GM23338 (cell line): ENCODE data around the gene CDK11A.
"Not testable (repeated sequence)": the region's sequence is repeated elsewhere in the genome, so short reads cannot be mapped to it uniquely, and the experiment has no call there.

Source experiments
- CREB1 ChIP-seq: fragments of 250-450 bp; sonication (Bioruptor Pico); IDR thresholded peaks from 2 replicates; pipeline ENCODE4 v1.5.0; 2020; ENCODE audit warnings: low read depth, mild to moderate bottlenecking, moderate library complexity
- EZH2 ChIP-seq: fragments of 200-600 bp; sonication (generic); IDR thresholded peaks from one replicate; pipeline ENCODE4 v1.8.0; 2017; ENCODE audit warnings: antibody characterized with exemption, mild to moderate bottlenecking, low read depth; ENCODE audit not compliant: unreplicated experiment
- EZH2phosphoT487 ChIP-seq: fragments of 200-600 bp; sonication (generic); IDR thresholded peaks from one replicate; pipeline ENCODE4 v1.8.1; 2018; ENCODE audit warnings: antibody characterized with exemption; ENCODE audit not compliant: unreplicated experiment
- JUNB ChIP-seq: IDR thresholded peaks from one replicate; pipeline ENCODE4 v1.6.1; 2016; ENCODE audit warnings: antibody characterized with exemption; ENCODE audit not compliant: unreplicated experiment
- POLR2AphosphoS5 ChIP-seq: IDR thresholded peaks from 2 replicates; pipeline ENCODE4 v1.6.1; 2016; ENCODE audit warnings: antibody characterized with exemption, low read depth
- STAT1 ChIP-seq: IDR thresholded peaks from one replicate; pipeline ENCODE4 v1.6.1; 2016; ENCODE audit warnings: antibody characterized with exemption; ENCODE audit not compliant: unreplicated experiment
- ZNF114 ChIP-seq: fragments of 250-450 bp; sonication (Bioruptor Pico); IDR thresholded peaks from 2 replicates; pipeline ENCODE4 v1.5.0; 2020; ENCODE audit warnings: mild to moderate bottlenecking, moderate library complexity
- ZNF331 ChIP-seq: fragments of 250-450 bp; sonication (Bioruptor Pico); IDR thresholded peaks from 2 replicates; pipeline ENCODE4 v1.5.0; 2020; ENCODE audit warnings: low read depth, mild to moderate bottlenecking, moderate library complexity
- TF ChIP-seq, protein P1 (sequence below), 2 experiments: fragments of 200-600 bp in 1 of 2; sonication (generic) in 1 of 2; conservative IDR thresholded peaks; 2 replicates each; pipeline versions ENCODE4 v1.5.1 to v1.6.1; 2016 to 2017; ENCODE audit warnings: antibody characterized with exemption in 2 of 2, low read depth in 2 of 2, mild to moderate bottlenecking in 2 of 2, moderate library complexity in 1 of 2
- TF ChIP-seq, protein P2 (sequence below): IDR thresholded peaks from one replicate; pipeline ENCODE4 v1.6.1; 2018; ENCODE audit warnings: antibody characterized with exemption; ENCODE audit not compliant: unreplicated experiment
- TF ChIP-seq, protein P3 (sequence below): IDR thresholded peaks from 2 replicates; pipeline ENCODE4 v1.6.1; 2016; ENCODE audit warnings: antibody characterized with exemption

DNA sequence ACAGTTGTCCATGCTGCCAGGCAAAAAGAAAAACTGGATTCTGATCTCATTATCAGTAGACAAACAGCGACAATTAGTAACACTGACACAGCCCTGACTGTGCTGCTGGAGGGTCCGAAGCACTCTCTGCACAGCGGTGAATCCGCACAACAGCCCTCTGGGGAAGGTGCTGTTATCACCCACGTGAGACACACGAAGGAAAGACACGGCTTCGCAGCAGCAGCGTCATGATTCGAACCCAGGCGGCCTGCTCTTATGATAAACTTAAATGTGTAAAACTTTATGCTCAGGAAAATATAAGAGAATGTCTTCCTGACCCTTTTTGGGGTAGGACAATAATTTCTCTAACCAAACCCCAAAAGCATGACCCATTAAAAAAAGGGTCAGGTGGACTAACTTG lies 18.4 kb upstream of the CDK11A start:
- TF ChIP-seq POLR2AphosphoS5; EZH2; ZNF331 (CRISPR knock-in tag); CREB1 (CRISPR knock-in tag); JUNB; EZH2phosphoT487; STAT1; ZNF114 (CRISPR knock-in tag): not testable (repeated sequence)
- TF ChIP-seq, protein P1, sequence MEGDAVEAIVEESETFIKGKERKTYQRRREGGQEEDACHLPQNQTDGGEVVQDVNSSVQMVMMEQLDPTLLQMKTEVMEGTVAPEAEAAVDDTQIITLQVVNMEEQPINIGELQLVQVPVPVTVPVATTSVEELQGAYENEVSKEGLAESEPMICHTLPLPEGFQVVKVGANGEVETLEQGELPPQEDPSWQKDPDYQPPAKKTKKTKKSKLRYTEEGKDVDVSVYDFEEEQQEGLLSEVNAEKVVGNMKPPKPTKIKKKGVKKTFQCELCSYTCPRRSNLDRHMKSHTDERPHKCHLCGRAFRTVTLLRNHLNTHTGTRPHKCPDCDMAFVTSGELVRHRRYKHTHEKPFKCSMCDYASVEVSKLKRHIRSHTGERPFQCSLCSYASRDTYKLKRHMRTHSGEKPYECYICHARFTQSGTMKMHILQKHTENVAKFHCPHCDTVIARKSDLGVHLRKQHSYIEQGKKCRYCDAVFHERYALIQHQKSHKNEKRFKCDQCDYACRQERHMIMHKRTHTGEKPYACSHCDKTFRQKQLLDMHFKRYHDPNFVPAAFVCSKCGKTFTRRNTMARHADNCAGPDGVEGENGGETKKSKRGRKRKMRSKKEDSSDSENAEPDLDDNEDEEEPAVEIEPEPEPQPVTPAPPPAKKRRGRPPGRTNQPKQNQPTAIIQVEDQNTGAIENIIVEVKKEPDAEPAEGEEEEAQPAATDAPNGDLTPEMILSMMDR (conservative IDR thresholded peaks at IDR 0.05; ENCODE audit: low read depth in 2 of 2): not testable (repeated sequence)
- TF ChIP-seq, protein P2, sequence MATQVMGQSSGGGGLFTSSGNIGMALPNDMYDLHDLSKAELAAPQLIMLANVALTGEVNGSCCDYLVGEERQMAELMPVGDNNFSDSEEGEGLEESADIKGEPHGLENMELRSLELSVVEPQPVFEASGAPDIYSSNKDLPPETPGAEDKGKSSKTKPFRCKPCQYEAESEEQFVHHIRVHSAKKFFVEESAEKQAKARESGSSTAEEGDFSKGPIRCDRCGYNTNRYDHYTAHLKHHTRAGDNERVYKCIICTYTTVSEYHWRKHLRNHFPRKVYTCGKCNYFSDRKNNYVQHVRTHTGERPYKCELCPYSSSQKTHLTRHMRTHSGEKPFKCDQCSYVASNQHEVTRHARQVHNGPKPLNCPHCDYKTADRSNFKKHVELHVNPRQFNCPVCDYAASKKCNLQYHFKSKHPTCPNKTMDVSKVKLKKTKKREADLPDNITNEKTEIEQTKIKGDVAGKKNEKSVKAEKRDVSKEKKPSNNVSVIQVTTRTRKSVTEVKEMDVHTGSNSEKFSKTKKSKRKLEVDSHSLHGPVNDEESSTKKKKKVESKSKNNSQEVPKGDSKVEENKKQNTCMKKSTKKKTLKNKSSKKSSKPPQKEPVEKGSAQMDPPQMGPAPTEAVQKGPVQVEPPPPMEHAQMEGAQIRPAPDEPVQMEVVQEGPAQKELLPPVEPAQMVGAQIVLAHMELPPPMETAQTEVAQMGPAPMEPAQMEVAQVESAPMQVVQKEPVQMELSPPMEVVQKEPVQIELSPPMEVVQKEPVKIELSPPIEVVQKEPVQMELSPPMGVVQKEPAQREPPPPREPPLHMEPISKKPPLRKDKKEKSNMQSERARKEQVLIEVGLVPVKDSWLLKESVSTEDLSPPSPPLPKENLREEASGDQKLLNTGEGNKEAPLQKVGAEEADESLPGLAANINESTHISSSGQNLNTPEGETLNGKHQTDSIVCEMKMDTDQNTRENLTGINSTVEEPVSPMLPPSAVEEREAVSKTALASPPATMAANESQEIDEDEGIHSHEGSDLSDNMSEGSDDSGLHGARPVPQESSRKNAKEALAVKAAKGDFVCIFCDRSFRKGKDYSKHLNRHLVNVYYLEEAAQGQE: not testable (repeated sequence)
- TF ChIP-seq, protein P3, sequence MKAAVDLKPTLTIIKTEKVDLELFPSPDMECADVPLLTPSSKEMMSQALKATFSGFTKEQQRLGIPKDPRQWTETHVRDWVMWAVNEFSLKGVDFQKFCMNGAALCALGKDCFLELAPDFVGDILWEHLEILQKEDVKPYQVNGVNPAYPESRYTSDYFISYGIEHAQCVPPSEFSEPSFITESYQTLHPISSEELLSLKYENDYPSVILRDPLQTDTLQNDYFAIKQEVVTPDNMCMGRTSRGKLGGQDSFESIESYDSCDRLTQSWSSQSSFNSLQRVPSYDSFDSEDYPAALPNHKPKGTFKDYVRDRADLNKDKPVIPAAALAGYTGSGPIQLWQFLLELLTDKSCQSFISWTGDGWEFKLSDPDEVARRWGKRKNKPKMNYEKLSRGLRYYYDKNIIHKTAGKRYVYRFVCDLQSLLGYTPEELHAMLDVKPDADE: not testable (repeated sequence)
